Measurements from ENCODE around the gene ARMH2.

DNA sequence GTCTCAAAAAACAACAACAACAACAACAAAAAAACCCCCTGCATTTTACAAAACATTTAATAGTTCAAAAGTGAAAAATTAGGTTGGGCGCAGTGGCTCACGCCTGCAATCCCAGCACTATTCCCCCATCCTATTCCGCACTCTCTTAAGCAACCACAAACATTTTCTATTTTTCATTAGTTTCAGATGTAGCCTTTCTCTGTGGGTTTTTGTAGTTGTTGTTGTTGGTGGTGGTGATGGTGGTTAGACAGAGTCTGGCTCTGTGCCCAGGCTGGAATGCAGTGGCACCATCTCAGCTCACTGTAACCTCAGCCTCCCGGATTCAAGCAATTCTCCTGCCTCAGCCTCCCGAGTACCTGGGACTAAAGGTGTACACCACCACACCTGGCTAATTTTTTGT lies 30.4 kb downstream of the ARMH2 start:
- no peak for TF ChIP-seq ZFX (CRISPR knock-in tag; IDR thresholded peaks at IDR 0.05)
- TF ChIP-seq HMGXB4 (CRISPR knock-in tag; IDR thresholded peaks at IDR 0.05), result no peak
- TF ChIP-seq RBM25 (IDR thresholded peaks at IDR 0.05; ENCODE audit: low read depth, low read length, severe bottlenecking), result no peak
- TF ChIP-seq CTCF (IDR thresholded peaks at IDR 0.05 in 2 of 3, conservative IDR thresholded peaks at IDR 0.05 in 1 of 3; ENCODE audit: insufficient read depth in 2 of 3, low read depth in 1 of 3, low read length in 3 of 3), result no peak
- TF ChIP-seq BCL6 (CRISPR knock-in tag; IDR thresholded peaks at IDR 0.05), result no peak
- TF ChIP-seq L3MBTL2 (IDR thresholded peaks at IDR 0.05), result no peak
- no peak for TF ChIP-seq HDAC6 (IDR thresholded peaks at IDR 0.05; ENCODE audit: low read depth, low read length)
- no peak for TF ChIP-seq POLR2AphosphoS5 (IDR thresholded peaks at IDR 0.05; ENCODE audit: control insufficient read depth, insufficient read depth, low read depth, low read length)
- TF ChIP-seq RNF2 (IDR thresholded peaks at IDR 0.05), result no peak
- TF ChIP-seq MEF2A (IDR thresholded peaks at IDR 0.05; ENCODE audit: control insufficient read depth, low read depth, low read length), result no peak

All from K562 (cell line).